HTR-8/SVneo (cell line): ENCODE results near the gene HERPUD1.
"Not testable (repeated sequence)": the region's sequence is repeated elsewhere in the genome, so short reads cannot be mapped to it uniquely, and the experiment has no call there.

Experiments used
- DNase-seq: peaks from one replicate; pipeline ENCODE4 v3.0.0; 2011; ENCODE audit warnings: low spot score, mixed read lengths; ENCODE audit not compliant: insufficient read length
- FAIRE-seq: peaks from 2 replicates; lab custom pipeline; 2011; peaks lifted over from hg19 to GRCh38; lab: Jason Lieb, UNC

The HERPUD1 gene

GRCh38 chr16:56990407-56991286, 58.7 kb downstream of the HERPUD1 start:
- DNase-seq (no peak), FAIRE-seq (no peak)

- DNase-seq, FAIRE-seq: not testable (repeated sequence)
Observed at GRCh38 chr16:56992431-56992830, 60.5 kb downstream of the HERPUD1 start.

GRCh38 chr16:56993204-56993603, 61.3 kb downstream of the HERPUD1 start:
- FAIRE-seq: no peak
- DNase-seq: no peak

- no peak for DNase-seq
- FAIRE-seq: no peak
Observed at GRCh38 chr16:56994311-56994710, 62.4 kb downstream of the HERPUD1 start.
